GM12878 (cell line): Measurements from ENCODE around the gene DNAH2.

Source experiments
- BACH1 ChIP-seq: fragments of 450-650 bp; IDR thresholded peaks from 2 replicates; pipeline ENCODE4 v1.6.1; 2017; ENCODE audit warnings: mild to moderate bottlenecking, borderline replicate concordance
- BRCA1 ChIP-seq: IDR thresholded peaks from 2 replicates; pipeline ENCODE4 v1.6.1; 2011; ENCODE audit warnings: low read depth, low read length, improper control_type of control experiment
- CREB1 ChIP-seq: IDR thresholded peaks from 2 replicates; pipeline ENCODE4 v1.6.1; 2012; ENCODE audit warnings: low read depth, mild to moderate bottlenecking, inconsistent platforms
- CTCF ChIP-seq, 3 experiments: IDR thresholded peaks in 2 of 3; conservative IDR thresholded peaks in 1 of 3; 2 replicates each; pipeline ENCODE4 v1.5.1; 2011; ENCODE audit warnings: low read depth in 3 of 3, low read length in 3 of 3, mild to moderate bottlenecking in 3 of 3, control low read depth in 2 of 3, moderate library complexity in 2 of 3, inconsistent platforms in 1 of 3, mixed read lengths in 1 of 3; ENCODE audit not compliant: control insufficient read depth in 2 of 3, insufficient read depth in 1 of 3; ENCODE audit errors: extremely low read depth in 1 of 3
- EP300 ChIP-seq, 2 experiments: fragments of 150-350 bp in 1 of 2; IDR thresholded peaks; 2 replicates each; pipeline ENCODE4 v1.6.1; 2011 to 2012; ENCODE audit warnings: low read depth in 2 of 2, low read length in 2 of 2, borderline replicate concordance in 1 of 2, improper control_type of control experiment in 1 of 2, inconsistent platforms in 1 of 2; ENCODE audit not compliant: control insufficient read depth in 1 of 2
- ESRRA ChIP-seq: IDR thresholded peaks from 2 replicates; pipeline ENCODE4 v1.6.1; 2012; ENCODE audit warnings: mild to moderate bottlenecking, low read length, improper control_type of control experiment
- EZH2 ChIP-seq: IDR thresholded peaks from 2 replicates; pipeline ENCODE4 v1.6.1; 2012; ENCODE audit warnings: low read depth, mild to moderate bottlenecking, control low read depth, inconsistent platforms, low read length, borderline replicate concordance; ENCODE audit not compliant: control insufficient read depth
- FOS ChIP-seq: IDR thresholded peaks from 3 replicates; pipeline ENCODE4 v1.6.1; 2011; ENCODE audit warnings: borderline replicate concordance; ENCODE audit not compliant: insufficient read length; ENCODE audit errors: extremely low read depth
- HDAC2 ChIP-seq: fragments of 200-600 bp; sonication (generic); IDR thresholded peaks from 2 replicates; pipeline ENCODE4 v1.6.1; 2017
- NKRF ChIP-seq: fragments of 450-650 bp; conservative IDR thresholded peaks from 2 replicates; pipeline ENCODE4 v1.6.1; 2017; ENCODE audit warnings: mild to moderate bottlenecking, moderate library complexity
- NR2C2 ChIP-seq: IDR thresholded peaks from 2 replicates; pipeline ENCODE4 v1.6.1; 2011; ENCODE audit warnings: borderline replicate concordance, low read depth; ENCODE audit not compliant: control insufficient read depth, insufficient read length
- POLR2A ChIP-seq: IDR thresholded peaks from 2 replicates; pipeline ENCODE4 v1.6.1; 2011; ENCODE audit warnings: low read depth, mild to moderate bottlenecking, low read length
- POLR2AphosphoS5 ChIP-seq: IDR thresholded peaks from 2 replicates; pipeline ENCODE4 v1.6.1; 2011; ENCODE audit warnings: mild to moderate bottlenecking, low read length, inconsistent platforms
- SIN3A ChIP-seq: IDR thresholded peaks from 2 replicates; pipeline ENCODE4 v1.6.1; 2012; ENCODE audit warnings: low read depth, low read length, improper control_type of control experiment

GRCh38 chr17:7852919-7853690 is 135.6 kb downstream of the DNAH2 start:
- TF ChIP-seq BACH1 (no peak), POLR2A (no peak; the same call in 1 of the 2 replicates), SIN3A (no peak), FOS (no peak), BRCA1 (no peak), CREB1 (no peak), EZH2 (no peak), NR2C2 (no peak), ESRRA (no peak), CTCF (IDR thresholded peaks at IDR 0.05 in 2 of 3, conservative IDR thresholded peaks at IDR 0.05 in 1 of 3; ENCODE audit: control insufficient read depth in 2 of 3, extremely low read depth in 1 of 3, insufficient read depth in 1 of 3, low read depth in 3 of 3, low read length in 3 of 3) (0 out of 6 replicates have a peak, but pooled peaks of 1 of the 3 experiments have one; percentile 1), HDAC2 (no peak), POLR2AphosphoS5 (no peak), NKRF (no peak), EP300 (IDR thresholded peaks at IDR 0.05; ENCODE audit: borderline replicate concordance in 1 of 2, control insufficient read depth in 1 of 2, low read depth in 2 of 2, low read length in 2 of 2) (no peak)
